Coronary artery (tissue), 2 donors: ENCODE results near the gene NECTIN2.
"Not testable (repeated sequence)": the region's sequence is repeated elsewhere in the genome, so short reads cannot be mapped to it uniquely, and the experiment has no call there.

Experiments
- DNase-seq: peaks from one replicate; pipeline ENCODE4 v3.0.0-alpha.2; 2017; ENCODE audit warnings: low spot score
- H3K27ac ChIP-seq, 2 donors: fragments of 200-600 bp; sonication (generic); one replicate each; pipeline ENCODE4 v1.5.1; 2016 to 2019
- H3K4me3 ChIP-seq: fragments of 200-600 bp; sonication (generic); 2 replicates; pipeline ENCODE4 v1.5.1; 2016; ENCODE audit warnings: mild to moderate bottlenecking, moderate library complexity
- TF ChIP-seq, protein P1 (sequence below): fragments of 200-600 bp; sonication (generic); IDR thresholded peaks from one replicate; pipeline ENCODE4 v1.5.1; 2019; ENCODE audit warnings: antibody characterized with exemption

Gene NECTIN2

DNA sequence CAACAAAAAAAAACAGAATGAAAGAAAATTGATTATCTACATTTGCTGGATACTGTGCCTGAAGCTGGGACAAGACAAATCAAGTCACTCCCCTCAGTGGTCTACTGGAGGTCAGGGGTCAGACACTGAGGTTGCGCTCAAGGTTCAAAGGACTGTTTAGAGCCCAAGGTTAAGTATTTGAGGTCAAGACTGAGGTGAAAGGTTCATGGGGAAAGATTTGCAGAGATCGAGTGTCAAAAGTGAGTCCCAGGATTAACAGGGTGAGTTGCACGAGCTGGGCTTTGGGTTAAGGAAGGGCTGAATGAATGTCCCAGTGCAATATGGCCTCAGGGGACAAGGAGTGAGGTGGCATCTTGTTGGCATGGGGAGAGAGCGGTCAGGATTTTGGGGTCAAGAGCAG is 41.6 kb downstream of the NECTIN2 start:
- Histone ChIP-seq H3K4me3 (no peak overlapping the region), H3K27ac (no peak overlapping the region)
- TF ChIP-seq, protein P1, sequence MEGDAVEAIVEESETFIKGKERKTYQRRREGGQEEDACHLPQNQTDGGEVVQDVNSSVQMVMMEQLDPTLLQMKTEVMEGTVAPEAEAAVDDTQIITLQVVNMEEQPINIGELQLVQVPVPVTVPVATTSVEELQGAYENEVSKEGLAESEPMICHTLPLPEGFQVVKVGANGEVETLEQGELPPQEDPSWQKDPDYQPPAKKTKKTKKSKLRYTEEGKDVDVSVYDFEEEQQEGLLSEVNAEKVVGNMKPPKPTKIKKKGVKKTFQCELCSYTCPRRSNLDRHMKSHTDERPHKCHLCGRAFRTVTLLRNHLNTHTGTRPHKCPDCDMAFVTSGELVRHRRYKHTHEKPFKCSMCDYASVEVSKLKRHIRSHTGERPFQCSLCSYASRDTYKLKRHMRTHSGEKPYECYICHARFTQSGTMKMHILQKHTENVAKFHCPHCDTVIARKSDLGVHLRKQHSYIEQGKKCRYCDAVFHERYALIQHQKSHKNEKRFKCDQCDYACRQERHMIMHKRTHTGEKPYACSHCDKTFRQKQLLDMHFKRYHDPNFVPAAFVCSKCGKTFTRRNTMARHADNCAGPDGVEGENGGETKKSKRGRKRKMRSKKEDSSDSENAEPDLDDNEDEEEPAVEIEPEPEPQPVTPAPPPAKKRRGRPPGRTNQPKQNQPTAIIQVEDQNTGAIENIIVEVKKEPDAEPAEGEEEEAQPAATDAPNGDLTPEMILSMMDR: no peak
- no peak for DNase-seq

DNA sequence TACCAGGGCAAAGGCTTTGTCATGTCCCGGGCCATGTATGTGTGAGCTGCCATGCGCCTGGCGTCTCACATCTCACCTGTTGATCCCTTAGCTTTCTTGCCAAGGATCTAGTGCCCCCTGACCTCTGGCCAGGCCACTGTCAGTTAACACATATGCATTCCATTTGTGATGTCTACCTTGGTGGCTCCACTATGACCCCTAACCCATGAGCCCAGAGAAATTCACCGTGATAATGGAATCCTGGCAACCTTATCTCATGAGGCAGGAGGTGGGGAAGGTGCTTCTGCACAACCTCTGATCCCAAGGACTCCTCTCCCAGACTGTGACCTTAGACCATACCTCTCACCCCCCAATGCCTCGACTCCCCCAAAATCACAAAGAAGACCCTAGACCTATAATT is 42.2 kb downstream of the NECTIN2 start:
- not testable (repeated sequence) for H3K27ac ChIP-seq, H3K4me3 ChIP-seq, DNase-seq

DNA sequence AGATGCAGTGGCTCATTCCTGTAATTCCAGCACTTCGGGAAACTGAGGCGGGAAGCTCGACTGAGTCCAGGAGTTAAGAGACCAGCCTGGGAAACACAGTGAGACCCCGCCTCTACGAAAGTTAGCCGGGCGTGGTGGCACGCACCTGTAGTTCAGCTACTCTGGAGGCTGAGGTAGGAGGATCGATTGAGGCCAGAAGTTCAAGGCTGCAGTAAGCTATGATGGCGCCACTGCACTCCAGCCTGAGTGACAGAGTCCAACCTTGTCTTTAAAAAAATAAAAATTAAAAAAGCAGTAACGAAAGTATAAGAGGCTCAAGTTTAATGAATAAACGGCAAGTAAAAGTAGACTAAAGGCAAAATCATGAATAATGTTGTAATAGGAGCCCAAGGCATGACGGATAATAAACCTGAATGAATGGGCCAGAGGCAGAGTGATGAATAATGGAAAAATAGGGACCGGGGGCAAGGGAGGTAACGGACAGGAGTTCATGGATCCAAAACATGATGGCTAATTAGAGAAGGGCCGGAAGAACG is 43.8 kb downstream of the NECTIN2 start:
- DNase-seq: peak; percentile 82
- H3K4me3 ChIP-seq: peak overlapping the region; percentile 78
- TF ChIP-seq, protein P1: no peak
- no peak overlapping the region for H3K27ac ChIP-seq

DNA sequence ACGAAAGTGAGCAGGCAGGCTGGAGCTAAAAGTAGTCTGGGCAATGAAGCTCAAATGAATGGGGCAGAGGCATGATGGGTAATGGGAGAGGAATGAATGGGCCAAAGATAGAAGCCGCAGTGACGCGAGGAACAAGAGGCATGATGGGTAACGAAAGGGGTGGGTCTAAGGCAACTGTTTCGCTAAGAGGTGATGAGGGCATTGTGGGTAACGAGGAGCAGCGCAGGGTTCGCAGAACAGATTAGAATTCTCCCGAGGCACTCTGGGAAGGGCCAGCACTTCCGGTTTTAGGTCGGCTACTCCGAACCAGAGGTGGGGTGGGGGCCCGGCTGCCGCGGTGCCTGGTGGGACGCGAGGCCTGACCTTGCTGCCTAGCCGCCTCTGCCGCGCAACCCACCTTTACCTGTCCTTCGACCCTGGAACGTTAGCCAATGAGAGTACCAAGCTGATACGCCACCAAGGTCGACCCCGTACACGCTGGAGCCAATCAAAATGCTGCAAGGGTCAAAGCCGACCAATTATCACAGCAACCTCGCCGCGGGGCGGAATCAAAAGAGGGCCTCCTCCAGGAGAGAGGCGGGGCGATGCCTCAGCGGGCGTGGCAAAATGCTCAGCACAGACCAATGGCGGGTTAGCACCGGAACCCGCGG is 44.4 kb downstream of the NECTIN2 start:
- no peak for DNase-seq
- H3K27ac ChIP-seq: peak overlapping the region; percentile 95 to 99
- H3K4me3 ChIP-seq: peak overlapping the region; percentile 78
- TF ChIP-seq, protein P1: no peak

DNA sequence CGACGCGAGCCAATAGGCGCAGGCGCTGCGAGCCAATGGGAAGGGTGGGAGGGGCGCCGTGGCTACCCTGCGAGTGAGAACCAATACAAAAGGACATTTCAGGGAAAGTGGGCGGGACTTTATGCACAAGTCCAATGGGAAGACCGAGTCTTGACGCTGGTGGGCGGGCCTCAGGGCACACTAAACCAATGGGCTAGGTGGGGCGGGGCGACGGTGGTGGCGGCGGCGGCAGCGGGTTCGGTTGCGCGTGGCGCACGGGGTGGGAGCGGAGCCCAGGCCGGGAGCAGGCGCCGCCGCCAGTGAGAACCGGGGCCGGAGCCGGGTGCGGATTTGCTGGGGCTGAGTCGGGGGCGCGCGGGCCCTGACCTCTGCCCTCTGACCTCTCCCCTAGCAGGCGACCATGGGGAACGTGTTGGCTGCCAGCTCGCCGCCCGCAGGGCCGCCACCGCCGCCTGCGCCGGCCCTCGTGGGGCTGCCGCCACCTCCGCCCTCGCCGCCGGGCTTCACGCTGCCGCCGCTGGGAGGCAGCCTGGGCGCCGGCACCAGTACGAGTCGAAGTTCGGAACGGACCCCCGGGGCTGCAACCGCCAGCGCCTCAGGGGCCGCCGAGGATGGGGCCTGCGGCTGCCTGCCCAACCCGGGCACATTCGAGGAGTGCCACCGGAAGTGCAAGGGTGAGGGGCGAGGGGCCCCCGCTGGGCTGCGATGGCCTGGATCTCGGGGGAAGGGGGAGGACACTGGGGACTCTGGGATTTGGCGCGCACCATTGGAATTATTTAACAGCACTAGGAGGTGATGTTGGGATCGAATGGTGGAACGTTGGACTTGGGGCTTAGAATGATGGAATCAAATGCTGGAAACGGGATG is 45.2 kb downstream of the NECTIN2 start, which contains the start of gene TOMM40:
Gene TOMM40 (plus strand): TSS at position 239 of the 867 bp plus-strand sequence. CDS start 162 bp downstream, at position 401.
- H3K4me3 ChIP-seq: peak within 1 kb of the TSS; percentile 95
- TF ChIP-seq, protein P1: no peak
- peak; percentile 100 for DNase-seq
- peak within 1 kb of the TSS; percentile 95 to 99 for H3K27ac ChIP-seq

DNA sequence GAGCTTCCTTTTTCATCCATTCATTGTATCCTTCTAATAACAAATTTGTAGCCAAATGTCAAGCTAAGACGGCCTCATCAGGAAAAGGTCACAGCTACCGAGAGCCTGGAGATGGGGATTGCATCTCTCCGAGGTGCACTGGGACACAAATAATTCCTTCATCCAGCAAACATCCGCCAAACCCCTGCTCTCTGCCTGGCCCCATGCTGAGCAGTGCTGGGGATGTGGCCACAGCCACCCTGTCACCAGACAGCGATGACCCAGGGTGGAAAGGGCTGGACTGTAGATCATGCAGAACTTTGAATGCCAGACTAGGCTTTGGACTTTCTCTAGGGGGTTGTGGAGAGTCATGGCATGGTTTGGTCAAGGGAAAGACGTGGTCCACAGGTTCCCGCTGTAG is 46.8 kb downstream of the NECTIN2 start:
- no peak overlapping the region for H3K27ac ChIP-seq
- TF ChIP-seq, protein P1: no peak
- DNase-seq: no peak
- H3K4me3 ChIP-seq: no peak overlapping the region

DNA sequence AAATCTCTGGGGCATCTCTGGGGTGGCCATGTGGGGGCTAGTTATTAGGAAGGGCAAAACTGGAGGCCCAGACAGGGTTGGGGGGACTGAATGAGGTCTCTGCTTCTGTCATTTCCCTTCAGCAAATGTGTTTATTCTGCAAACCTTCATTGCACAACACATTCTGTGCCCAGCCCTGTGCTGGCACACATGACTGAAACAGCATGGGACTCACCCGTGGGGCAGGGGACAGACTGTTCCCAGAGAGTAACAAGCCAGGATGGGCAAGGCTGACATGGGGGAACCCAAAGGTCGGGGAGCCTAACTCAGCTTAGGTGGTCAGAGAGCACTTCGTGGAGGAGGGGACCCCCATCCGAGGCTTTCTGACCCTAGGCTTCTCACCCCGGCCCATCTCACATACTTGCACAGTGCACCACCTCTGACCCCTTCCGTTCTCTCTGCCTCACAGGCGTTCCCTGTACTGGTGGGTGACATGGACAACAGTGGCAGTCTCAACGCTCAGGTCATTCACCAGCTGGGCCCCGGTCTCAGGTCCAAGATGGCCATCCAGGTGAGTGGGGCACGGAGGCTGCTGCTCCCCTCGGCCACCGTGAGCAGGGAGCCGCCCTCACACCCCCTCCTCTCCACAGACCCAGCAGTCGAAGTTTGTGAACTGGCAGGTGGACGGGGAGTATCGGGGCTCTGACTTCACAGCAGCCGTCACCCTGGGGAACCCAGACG is 47.4 kb downstream of the NECTIN2 start:
- DNase-seq: no peak
- TF ChIP-seq, protein P1: no peak
- Histone ChIP-seq H3K4me3 (no peak overlapping the region), H3K27ac (no peak overlapping the region)
